Vagina (tissue), 2 donors: ENCODE results near the gene SEC23A.

ENCODE experiments used
- CTCF ChIP-seq, 3 experiments: fragments of 450-650 bp in 2 of 3; fragments of 200-600 bp in 1 of 3; sonication (generic) in 1 of 3; IDR thresholded peaks; one replicate each; pipeline ENCODE4 v1.5.1; 2017 to 2019; ENCODE audit warnings: antibody characterized with exemption in 3 of 3, mild to moderate bottlenecking in 2 of 3, moderate library complexity in 2 of 3
- POLR2AphosphoS5 ChIP-seq, 2 donors: sonication (generic); formaldehyde crosslinking; IDR thresholded peaks; one replicate each; pipeline ENCODE4 v1.9.0; 2017; ENCODE audit warnings: antibody characterized with exemption in 2 of 2, mild to moderate bottlenecking in 2 of 2, low read depth in 1 of 2; ENCODE audit not compliant: insufficient read depth in 1 of 2

DNA sequence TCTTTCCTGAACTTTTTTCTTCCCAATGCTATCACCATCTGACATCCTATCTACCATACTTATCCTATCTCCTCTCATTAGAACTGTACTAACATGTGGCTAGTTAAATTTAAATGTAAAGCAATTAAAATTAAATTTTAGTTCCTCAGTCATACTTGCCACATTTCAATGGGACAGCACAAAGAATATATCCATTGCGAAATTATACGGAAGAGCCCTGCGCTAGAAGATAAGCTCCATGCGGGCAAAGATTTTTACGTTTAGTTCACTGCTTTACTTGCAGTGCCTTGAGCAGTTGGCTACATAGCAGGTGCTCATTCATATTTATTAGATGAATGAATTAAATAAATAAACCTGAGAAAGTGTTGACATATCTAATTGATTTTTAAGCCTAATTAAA, 33.1 kb downstream of the SEC23A start:
- no peak for TF ChIP-seq CTCF (IDR thresholded peaks at IDR 0.05)
- no peak for TF ChIP-seq POLR2AphosphoS5 (IDR thresholded peaks at IDR 0.05; ENCODE audit: insufficient read depth in 1 of 2, low read depth in 1 of 2)
